DND-41 (cell line): ENCODE measurements around the gene FAAH.

Experiments used
- ATAC-seq: fragments of 200-7000 bp; cut with Tn5 transposase; 3 replicates; pipeline ENCODE4 v1.9.1; 2021; ENCODE audit warnings: low read depth; ENCODE audit not compliant: insufficient read depth
- DNase-seq: peaks from one replicate; pipeline ENCODE4 v3.0.0-alpha.2; 2020
- H2AFZ ChIP-seq: 2 replicates; pipeline ENCODE4 v1.6.0; 2012; ENCODE audit warnings: low read depth, low read length
- H3K27ac ChIP-seq: 2 replicates; pipeline ENCODE4 v1.5.1; 2012; ENCODE audit warnings: low read length, inconsistent platforms
- H3K27me3 ChIP-seq: fragments of 200-600 bp; sonication (generic); 2 replicates; pipeline ENCODE4 v1.6.0; 2012; ENCODE audit warnings: low read length, mild to moderate bottlenecking, inconsistent platforms; ENCODE audit not compliant: insufficient read depth, poor library complexity
- H3K36me3 ChIP-seq: 2 replicates; pipeline ENCODE4 v1.5.1; 2012; ENCODE audit warnings: low read length, inconsistent platforms; ENCODE audit not compliant: insufficient read depth
- H3K4me1 ChIP-seq: 2 replicates; pipeline ENCODE4 v1.5.1; 2012; ENCODE audit warnings: mild to moderate bottlenecking, low read length; ENCODE audit not compliant: insufficient read depth
- H3K4me2 ChIP-seq: 2 replicates; pipeline ENCODE4 v1.6.0; 2012; ENCODE audit warnings: mild to moderate bottlenecking, moderate library complexity, low read length, inconsistent platforms; ENCODE audit not compliant: insufficient read depth
- H3K4me3 ChIP-seq, 2 experiments: fragments of 200-600 bp in 1 of 2; shearing (Covaris generic) in 1 of 2; 2 replicates each; pipeline ENCODE4 v1.5.1; 2012 to 2016; ENCODE audit warnings: inconsistent platforms in 2 of 2, low read length in 2 of 2, mild to moderate bottlenecking in 2 of 2, low read depth in 1 of 2, moderate library complexity in 1 of 2
- H3K79me2 ChIP-seq: 2 replicates; pipeline ENCODE4 v1.6.0; 2012; ENCODE audit warnings: low read length, inconsistent platforms; ENCODE audit not compliant: insufficient read depth
- H3K9ac ChIP-seq: 2 replicates; pipeline ENCODE4 v1.6.0; 2012; ENCODE audit warnings: low read depth, mild to moderate bottlenecking, inconsistent platforms, low read length, moderate library complexity
- H3K9me3 ChIP-seq: 2 replicates; pipeline ENCODE4 v1.5.1; 2012; ENCODE audit warnings: low read length, moderate library complexity, mild to moderate bottlenecking, inconsistent platforms; ENCODE audit not compliant: insufficient read depth, severe bottlenecking
- H4K20me1 ChIP-seq: 2 replicates; pipeline ENCODE4 v1.6.0; 2012; ENCODE audit warnings: low read length; ENCODE audit not compliant: insufficient read depth
- CTCF ChIP-seq: IDR thresholded peaks from 2 replicates; pipeline ENCODE4 v1.5.1; 2012; ENCODE audit warnings: borderline replicate concordance, low read length, moderate library complexity, mild to moderate bottlenecking; ENCODE audit not compliant: poor library complexity, severe bottlenecking; ENCODE audit errors: extremely low read depth
- EZH2 ChIP-seq: IDR thresholded peaks from 3 replicates; pipeline ENCODE4 v1.6.1; 2012; ENCODE audit warnings: borderline replicate concordance, low read depth, mild to moderate bottlenecking, moderate library complexity, low read length, inconsistent platforms; ENCODE audit not compliant: severe bottlenecking

The FAAH gene

GRCh38 chr1:46401964-46402626 is 8.0 kb downstream of the FAAH start:
- H3K4me3 ChIP-seq = no peak overlapping the region
- peaks cover 2% of the 10 kb centered on the region; the same call in 1 of the 2 replicates for H3K4me1 ChIP-seq
- no peaks in the 10 kb centered on the region for H3K27me3 ChIP-seq
- no peaks in the 10 kb centered on the region for H3K9me3 ChIP-seq
- ATAC-seq = no peak
- H3K79me2 ChIP-seq = no peaks in the 10 kb centered on the region
- no peaks in the 10 kb centered on the region for H4K20me1 ChIP-seq
- H2AFZ ChIP-seq = no peak overlapping the region
- H3K9ac ChIP-seq = no peak overlapping the region
- no peak overlapping the region for H3K27ac ChIP-seq
- TF ChIP-seq EZH2 (no peak), CTCF (no peak)
- DNase-seq = no peak
- H3K36me3 ChIP-seq = no peaks in the 10 kb centered on the region
- H3K4me2 ChIP-seq = no peak overlapping the region

DNA sequence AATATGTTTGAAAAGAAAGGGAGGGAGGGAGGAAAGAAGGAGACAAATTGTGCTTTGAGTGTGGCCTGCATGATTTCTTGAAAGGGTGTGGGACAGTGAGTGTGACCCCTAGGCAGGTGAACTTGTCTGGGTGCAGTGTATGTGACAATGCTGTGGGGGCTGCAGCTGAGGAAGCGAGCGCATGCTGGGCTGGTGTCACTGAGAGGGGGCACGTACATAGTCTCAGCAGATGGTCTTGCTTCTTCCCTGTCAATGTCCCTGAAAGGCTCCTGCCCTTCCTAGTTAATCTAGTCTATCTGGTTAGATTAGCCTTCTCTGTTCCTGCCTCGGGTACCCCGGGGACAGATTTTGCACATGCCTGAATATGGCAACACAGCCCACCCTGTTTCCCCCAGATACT is 9.8 kb downstream of the FAAH start:
- Histone ChIP-seq H3K79me2 (no peaks in the 10 kb centered on the region), H3K27me3 (no peaks in the 10 kb centered on the region), H3K4me1 (peaks cover 2% of the 10 kb centered on the region; the same call in 1 of the 2 replicates), H3K9ac (no peak overlapping the region), H3K36me3 (no peaks in the 10 kb centered on the region), H4K20me1 (0 out of 2 replicates have a peak, but pooled peaks cover 4% of the 10 kb centered on the region), H3K9me3 (no peaks in the 10 kb centered on the region), H3K4me3 (no peak overlapping the region), H2AFZ (no peak overlapping the region), H3K27ac (no peak overlapping the region), H3K4me2 (no peak overlapping the region)
- TF ChIP-seq CTCF (no peak), EZH2 (no peak)
- ATAC-seq (no peak), DNase-seq (no peak)

DNA sequence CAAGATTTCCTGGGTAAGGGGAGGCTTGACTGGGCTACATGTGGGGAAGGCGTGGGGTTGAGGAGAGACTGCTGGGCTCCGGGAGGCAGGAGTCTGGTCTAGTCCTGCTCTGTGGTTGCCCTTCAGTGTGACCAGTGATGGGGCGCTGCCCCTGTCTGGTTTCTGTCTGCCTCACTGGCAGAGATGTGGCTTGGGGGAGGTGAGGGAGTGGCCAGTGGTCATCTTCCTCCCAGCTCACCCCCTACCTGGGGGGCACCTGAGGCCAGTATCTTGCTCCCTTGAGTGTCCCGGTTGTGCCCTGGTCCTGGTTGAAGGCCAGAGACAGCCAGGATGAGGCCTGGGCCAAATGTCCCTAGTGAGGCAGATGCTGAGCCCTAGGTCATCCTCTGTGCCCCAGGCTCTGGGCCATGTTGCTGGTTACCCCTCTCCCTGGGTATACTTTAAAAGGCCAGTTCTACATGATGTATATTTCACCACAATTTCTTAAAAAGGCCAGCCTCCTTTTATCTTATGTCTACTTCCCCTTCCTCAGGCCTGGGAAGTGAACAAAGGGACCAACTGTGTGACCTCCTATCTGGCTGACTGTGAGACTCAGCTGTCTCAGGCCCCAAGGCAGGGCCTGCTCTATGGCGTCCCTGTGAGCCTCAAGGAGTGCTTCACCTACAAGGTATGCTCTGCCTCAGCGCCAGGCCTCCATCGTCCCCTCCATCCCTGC is 10.5 kb downstream of the FAAH start:
- Histone ChIP-seq H3K4me2 (no peak overlapping the region), H3K36me3 (no peaks in the 10 kb centered on the region)
- ATAC-seq = no peak

More for the DNA sequence above, 10.5 kb downstream of the FAAH start:
- TF ChIP-seq EZH2 (no peak), CTCF (no peak)
- H3K9me3 ChIP-seq = no peaks in the 10 kb centered on the region
- DNase-seq = no peak
- H3K27ac ChIP-seq = no peak overlapping the region
- H3K4me3 ChIP-seq = no peak overlapping the region
- H4K20me1 ChIP-seq = 0 out of 2 replicates have a peak, but pooled peaks cover 5% of the 10 kb centered on the region
- H3K4me1 ChIP-seq = peaks cover 2% of the 10 kb centered on the region; the same call in 1 of the 2 replicates
- H3K27me3 ChIP-seq = no peaks in the 10 kb centered on the region
- no peak overlapping the region for H2AFZ ChIP-seq
- no peaks in the 10 kb centered on the region for H3K79me2 ChIP-seq
- no peak overlapping the region for H3K9ac ChIP-seq
